DMS153 treated with DMSO at 0.1 percent for 48 hours (cell line): ENCODE results near the gene KAT8.
A peak's percentile ranks its signal among the peaks of the same experiment; 100 is the strongest.
"Not testable (repeated sequence)": the region's sequence is repeated elsewhere in the genome, so short reads cannot be mapped to it uniquely, and the experiment has no call there.

Source experiments
- DNase-seq: peaks from one replicate; lab custom pipeline; 2025; ENCODE audit not compliant: unreplicated experiment; lab: John Stamatoyannopoulos, UW

Gene KAT8

GRCh38 chr16:31083556-31083955, 33.9 kb upstream of the KAT8 start:
- DNase-seq, result no peak

GRCh38 chr16:31083981-31084380, 33.5 kb upstream of the KAT8 start:
- DNase-seq, result no peak

DNA sequence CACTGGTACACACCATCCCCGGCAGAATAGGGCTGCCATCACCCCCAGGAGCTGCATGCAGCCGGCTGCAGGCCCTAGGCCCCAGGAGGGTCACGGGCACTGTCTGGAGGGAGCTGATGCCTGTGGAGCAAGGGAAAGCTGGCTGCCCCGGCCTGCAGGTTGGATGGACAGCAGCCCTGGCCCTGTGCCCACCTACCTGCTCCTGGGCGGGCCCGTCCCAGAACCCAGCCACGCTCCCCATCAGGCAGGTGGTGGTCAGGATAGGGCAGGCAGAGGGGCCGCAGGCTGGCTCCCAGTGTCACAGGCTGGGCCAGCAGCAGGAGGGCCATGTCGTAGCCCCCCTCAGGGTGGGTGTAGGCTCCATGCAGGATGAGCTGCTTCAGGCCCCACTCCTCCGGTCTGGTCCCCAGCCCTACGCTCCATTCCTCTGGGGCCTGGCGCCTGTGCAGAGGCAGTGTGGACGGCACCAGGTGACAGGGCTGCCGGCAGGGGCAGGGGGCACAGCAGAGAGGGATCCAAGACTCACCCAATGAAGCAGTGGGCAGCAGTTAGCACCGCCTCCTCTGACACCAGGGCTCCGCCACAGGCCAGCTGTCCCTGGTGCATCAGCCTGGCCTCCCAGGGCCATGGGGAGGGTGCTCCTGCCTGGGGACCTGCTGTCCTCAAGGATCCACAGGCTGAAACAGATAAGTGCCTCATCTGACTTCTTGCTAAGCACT, 32.7 kb upstream of the KAT8 start:
- no peak for DNase-seq

GRCh38 chr16:31085411-31085810, 32.1 kb upstream of the KAT8 start:
- no peak for DNase-seq

- no peak for DNase-seq
Observed at GRCh38 chr16:31085873-31086628, 31.4 kb upstream of the KAT8 start.

DNA sequence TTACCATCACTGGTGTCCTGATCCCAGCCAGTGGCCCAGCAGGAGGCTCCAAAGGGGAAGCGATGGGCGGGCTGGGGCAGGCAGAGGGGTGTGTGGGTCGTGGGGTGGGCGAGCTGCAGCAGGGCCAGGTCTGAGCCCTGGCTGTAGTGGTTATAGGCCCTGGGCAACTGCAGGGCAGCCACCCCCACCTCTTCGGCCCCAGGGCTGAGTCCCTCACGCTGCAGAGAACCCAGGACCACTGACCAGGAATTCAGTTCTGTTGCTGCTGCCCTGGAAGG, 30.9 kb upstream of the KAT8 start:
- DNase-seq, result no peak

- DNase-seq, result no peak
Observed at GRCh38 chr16:31087481-31087880, 30.0 kb upstream of the KAT8 start.

GRCh38 chr16:31087971-31088370, 29.5 kb upstream of the KAT8 start:
- no peak for DNase-seq

- DNase-seq, result no peak
Observed at GRCh38 chr16:31088459-31089183, 28.8 kb upstream of the KAT8 start, which contains the start of gene PRSS53. Gene PRSS53, minus strand, starts transcription at chr16:31088943. Its CDS starts 134 bp downstream, at chr16:31088809.

DNA sequence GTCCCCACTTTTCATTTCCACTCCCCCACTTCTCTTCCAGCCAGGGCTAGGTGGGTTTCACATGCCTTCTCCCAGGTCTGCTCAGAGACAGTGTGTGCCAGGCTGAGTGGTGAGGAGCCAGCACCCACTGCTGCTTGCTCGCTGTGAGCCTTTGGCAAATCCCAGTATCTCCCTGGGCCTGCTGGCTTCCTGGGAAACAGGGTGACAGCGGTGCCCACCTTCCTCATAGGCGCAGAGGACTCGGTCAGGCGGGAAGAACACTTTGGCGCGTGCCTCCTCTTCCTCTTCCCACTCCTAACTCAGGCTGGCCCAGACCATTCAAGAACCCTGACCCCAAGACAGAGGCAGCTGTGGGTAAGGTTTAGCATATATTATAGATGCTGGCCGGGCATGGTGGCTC, 28.3 kb upstream of the KAT8 start:
- DNase-seq, result no peak

GRCh38 chr16:31090540-31090939, 26.9 kb upstream of the KAT8 start:
- DNase-seq, result no peak

- no peak for DNase-seq
Observed at GRCh38 chr16:31092330-31092729, 25.1 kb upstream of the KAT8 start.

DNA sequence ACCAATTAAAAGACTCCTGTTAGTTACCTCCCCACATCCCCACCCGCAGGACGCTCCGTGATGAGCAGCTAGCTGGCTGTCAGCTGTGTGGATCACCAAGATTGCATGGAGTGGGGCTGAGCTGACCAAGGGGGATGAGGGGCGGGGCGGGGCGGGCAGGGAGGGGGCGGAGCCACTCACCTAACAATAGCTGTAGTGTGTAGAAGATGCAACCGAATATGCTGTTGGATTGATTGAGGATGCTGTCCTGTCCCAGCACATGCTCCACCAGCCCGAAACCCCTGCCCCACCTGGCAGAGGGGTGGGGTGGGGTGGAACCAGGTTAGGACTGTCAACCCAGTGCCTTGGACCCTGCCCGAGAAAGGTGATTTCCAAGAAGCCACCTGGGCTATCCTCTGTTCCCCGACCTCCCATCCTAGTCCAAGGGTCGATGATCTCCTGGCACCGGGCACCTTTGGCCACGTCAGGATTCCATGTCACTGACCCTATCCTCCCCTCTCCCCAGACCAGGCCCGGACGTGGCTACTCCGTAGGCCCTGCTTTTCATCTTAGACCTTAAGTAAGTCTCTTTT, 24.2 kb upstream of the KAT8 start:
- DNase-seq, result no peak

- no peak for DNase-seq
Observed at GRCh38 chr16:31094088-31094423, 23.4 kb upstream of the KAT8 start.

GRCh38 chr16:31094424-31095120, 22.9 kb upstream of the KAT8 start, which contains the start of gene VKORC1:
Gene VKORC1, minus strand, starts transcription at chr16:31094797. Its CDS starts 68 bp downstream, at chr16:31094729.
- peak; percentile 96 for DNase-seq

- DNase-seq, result no peak
Observed at GRCh38 chr16:31099860-31100638, 17.4 kb upstream of the KAT8 start.

DNA sequence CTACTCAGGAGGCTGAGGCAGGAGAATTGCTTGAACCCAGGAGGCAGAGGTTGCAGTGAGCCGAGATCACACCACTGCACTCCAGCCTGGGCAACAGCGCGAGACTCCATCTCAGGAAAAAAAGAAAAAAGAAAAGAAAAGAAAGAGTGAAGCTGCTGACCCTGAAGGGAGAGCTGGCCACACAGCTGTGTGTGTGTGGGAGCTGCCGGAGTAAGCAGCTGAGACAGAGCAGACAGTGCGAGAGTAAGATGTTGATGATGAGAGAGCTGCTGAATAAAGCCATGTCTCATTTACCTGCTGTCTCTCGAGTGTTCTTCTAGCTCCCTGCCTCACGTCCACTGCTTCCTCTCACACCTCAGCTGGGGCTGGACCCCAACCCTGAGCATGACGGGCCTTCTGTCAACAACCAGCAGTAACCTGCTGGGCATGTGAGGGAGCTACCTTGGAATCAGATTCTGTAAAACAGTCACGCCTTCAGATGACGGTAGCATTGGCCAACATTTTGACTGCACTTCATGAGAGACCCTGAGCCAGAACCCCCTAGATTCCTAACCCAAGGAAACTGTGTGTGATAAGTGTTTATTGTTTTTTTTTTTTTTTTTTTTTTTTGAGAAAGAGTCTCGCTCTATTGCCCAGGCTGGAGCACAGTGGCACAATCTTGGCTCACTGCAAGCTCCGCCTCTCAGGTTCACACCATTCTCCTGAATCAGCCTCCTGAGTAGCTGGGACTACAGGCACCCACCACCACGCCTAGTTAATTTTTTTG, 16.4 kb upstream of the KAT8 start:
- not testable (repeated sequence) for DNase-seq

DNA sequence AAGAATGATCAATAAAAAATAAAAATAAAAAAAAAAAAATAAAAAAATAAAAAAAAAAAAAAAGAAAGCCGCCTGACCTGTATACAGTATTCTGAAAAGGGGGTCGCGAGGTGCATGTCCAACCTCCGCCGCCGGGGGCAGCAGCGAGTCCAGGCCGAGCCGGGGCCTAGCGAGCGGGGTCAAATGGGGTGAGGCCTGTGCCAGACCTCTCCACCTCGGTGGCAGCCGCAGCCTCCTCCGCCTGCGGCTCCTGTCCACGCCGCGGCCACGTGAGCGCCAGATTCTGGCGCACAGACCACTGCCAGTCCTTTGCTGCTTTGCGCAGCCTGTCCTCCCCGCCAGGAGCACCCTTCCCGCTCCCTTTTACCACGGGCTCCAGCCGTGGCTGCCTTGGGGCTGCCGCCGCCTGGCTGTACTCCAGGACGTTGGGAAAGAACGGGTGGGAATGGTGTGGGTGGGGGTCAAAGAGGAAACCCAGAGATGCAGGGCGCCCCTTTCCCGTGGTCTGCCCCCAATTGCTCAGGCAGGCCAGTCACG, 11.7 kb upstream of the KAT8 start:
- peak; percentile 45 for DNase-seq
